Measurements from ENCODE around the gene DGKB. TPM values are rescaled to one million over a fixed set of nuclear protein-coding genes. Genes with fewer than 3 reads are reported as not detected.
A peak's percentile ranks its signal among the peaks of the same experiment; 100 is the strongest.

DGKB gene
- total RNA-seq, 1 experiment from 2014 or later = not detected

GRCh38 chr7:14734839-14735321 is 167.7 kb downstream of the DGKB start:
- Mint-ChIP-seq H3K36me3 (ENCODE audit: insufficient read depth, unreplicated experiment) (peaks cover 4% of the 10 kb centered on the region), H3K27me3 (ENCODE audit: unreplicated experiment) (no peaks in the 10 kb centered on the region), H3K4me3 (ENCODE audit: low read depth, unreplicated experiment) (no peak overlapping the region), H3K9me3 (ENCODE audit: low read depth, unreplicated experiment) (peaks cover 8% of the 10 kb centered on the region), H3K27ac (ENCODE audit: unreplicated experiment) (no peak overlapping the region), H3K4me1 (ENCODE audit: low read depth, unreplicated experiment) (no peaks in the 10 kb centered on the region)
- TF ChIP-seq, protein P1, sequence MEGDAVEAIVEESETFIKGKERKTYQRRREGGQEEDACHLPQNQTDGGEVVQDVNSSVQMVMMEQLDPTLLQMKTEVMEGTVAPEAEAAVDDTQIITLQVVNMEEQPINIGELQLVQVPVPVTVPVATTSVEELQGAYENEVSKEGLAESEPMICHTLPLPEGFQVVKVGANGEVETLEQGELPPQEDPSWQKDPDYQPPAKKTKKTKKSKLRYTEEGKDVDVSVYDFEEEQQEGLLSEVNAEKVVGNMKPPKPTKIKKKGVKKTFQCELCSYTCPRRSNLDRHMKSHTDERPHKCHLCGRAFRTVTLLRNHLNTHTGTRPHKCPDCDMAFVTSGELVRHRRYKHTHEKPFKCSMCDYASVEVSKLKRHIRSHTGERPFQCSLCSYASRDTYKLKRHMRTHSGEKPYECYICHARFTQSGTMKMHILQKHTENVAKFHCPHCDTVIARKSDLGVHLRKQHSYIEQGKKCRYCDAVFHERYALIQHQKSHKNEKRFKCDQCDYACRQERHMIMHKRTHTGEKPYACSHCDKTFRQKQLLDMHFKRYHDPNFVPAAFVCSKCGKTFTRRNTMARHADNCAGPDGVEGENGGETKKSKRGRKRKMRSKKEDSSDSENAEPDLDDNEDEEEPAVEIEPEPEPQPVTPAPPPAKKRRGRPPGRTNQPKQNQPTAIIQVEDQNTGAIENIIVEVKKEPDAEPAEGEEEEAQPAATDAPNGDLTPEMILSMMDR (IDR thresholded peaks at IDR 0.05; ENCODE audit: unreplicated experiment) = no peak
- intact Hi-C loops (cut with micrococcal nuclease; ENCODE audit: unreplicated experiment) = no loop called here
- DNase-seq = no peak
- BruUV-seq (replicated peaks) = no TSS peak
- CTCF ChIA-PET = interaction anchor here (0.6 kb wide), 2 partner anchors 78 to 282 kb away, joined by 3 to 5 read pairs; no protein-coding TSS in a partner anchor

DNA sequence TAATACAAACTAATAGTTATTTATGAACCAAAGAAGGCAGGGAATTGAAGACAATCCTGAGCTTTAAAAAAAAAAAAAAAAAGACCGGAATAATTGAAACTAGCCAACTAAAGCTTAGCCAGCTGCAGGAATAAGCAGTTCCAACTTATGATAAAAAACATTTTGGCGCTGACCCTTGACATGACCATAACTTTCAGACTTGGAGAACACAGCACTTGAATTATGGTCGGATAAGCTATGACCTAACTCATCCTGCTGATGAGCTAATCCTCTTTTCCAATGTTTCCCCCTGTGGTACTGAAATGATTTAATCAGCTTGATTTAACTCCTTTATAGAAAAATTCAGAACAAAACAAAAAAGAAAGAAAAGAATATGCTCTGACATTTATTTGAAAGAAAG is 181.8 kb downstream of the DGKB start:
- TF ChIP-seq, protein P1 (IDR thresholded peaks at IDR 0.05; ENCODE audit: unreplicated experiment) = no peak
- H3K27me3 Mint-ChIP-seq (ENCODE audit: unreplicated experiment) = no peaks in the 10 kb centered on the region
- no peaks in the 10 kb centered on the region for H3K9me3 Mint-ChIP-seq (ENCODE audit: low read depth, unreplicated experiment)
- CTCF ChIA-PET = interaction anchor here (0.6 to 1.3 kb wide), 5 partner anchors 130 to 1371 kb away, joined by 3 to 11 read pairs (median 5); no protein-coding TSS in a partner anchor
- intact Hi-C loops (cut with micrococcal nuclease; ENCODE audit: unreplicated experiment) = loop anchor here (10.0 kb wide), 1 partner anchor 1344 kb away; no protein-coding TSS in a partner anchor
- peaks cover 24% of the 10 kb centered on the region for H3K4me1 Mint-ChIP-seq (ENCODE audit: low read depth, unreplicated experiment)
- DNase-seq = no peak
- H3K36me3 Mint-ChIP-seq (ENCODE audit: insufficient read depth, unreplicated experiment) = no peaks in the 10 kb centered on the region
- no peak overlapping the region for H3K4me3 Mint-ChIP-seq (ENCODE audit: low read depth, unreplicated experiment)
- no peak overlapping the region for H3K27ac Mint-ChIP-seq (ENCODE audit: unreplicated experiment)
- no TSS peak for BruUV-seq (replicated peaks)

DNA sequence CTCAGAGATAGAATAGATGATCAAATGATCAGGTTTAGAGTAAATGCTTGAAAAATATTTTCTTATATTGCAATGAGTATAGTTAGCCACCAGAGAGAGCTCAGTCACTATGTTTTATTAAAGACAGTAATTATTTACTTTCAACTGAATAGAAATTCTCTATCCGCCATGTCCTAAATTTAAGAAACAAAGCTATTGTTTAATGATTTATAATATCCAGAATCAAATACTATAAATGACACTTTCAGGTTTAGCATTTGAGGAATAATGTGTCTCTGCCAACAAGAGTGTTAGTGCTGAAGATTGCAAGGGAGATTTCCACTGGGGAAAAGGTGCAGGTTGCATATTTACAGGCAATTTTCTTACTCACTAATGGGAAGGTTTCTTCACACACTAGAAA is 184.7 kb downstream of the DGKB start:
- no peaks in the 10 kb centered on the region for H3K9me3 Mint-ChIP-seq (ENCODE audit: low read depth, unreplicated experiment)
- no peak overlapping the region for H3K4me3 Mint-ChIP-seq (ENCODE audit: low read depth, unreplicated experiment)
- DNase-seq = no peak
- CTCF ChIA-PET = interaction anchor here (0.6 to 3.1 kb wide), 7 partner anchors 9 to 1003 kb away, joined by 3 to 55 read pairs (median 5); no protein-coding TSS in a partner anchor
- H3K27me3 Mint-ChIP-seq (ENCODE audit: unreplicated experiment) = no peaks in the 10 kb centered on the region
- H3K36me3 Mint-ChIP-seq (ENCODE audit: insufficient read depth, unreplicated experiment) = peaks cover 5% of the 10 kb centered on the region
- H3K27ac Mint-ChIP-seq (ENCODE audit: unreplicated experiment) = peak overlapping the region; percentile 15
- intact Hi-C loops (cut with micrococcal nuclease; ENCODE audit: unreplicated experiment) = loop anchor here (1.0 to 10.0 kb wide), 5 partner anchors 298 to 1007 kb away; no protein-coding TSS in a partner anchor
- TF ChIP-seq, protein P1 (IDR thresholded peaks at IDR 0.05; ENCODE audit: unreplicated experiment) = peak; percentile 49
- no TSS peak for BruUV-seq (replicated peaks)
- peaks cover 53% of the 10 kb centered on the region for H3K4me1 Mint-ChIP-seq (ENCODE audit: low read depth, unreplicated experiment)

DNA sequence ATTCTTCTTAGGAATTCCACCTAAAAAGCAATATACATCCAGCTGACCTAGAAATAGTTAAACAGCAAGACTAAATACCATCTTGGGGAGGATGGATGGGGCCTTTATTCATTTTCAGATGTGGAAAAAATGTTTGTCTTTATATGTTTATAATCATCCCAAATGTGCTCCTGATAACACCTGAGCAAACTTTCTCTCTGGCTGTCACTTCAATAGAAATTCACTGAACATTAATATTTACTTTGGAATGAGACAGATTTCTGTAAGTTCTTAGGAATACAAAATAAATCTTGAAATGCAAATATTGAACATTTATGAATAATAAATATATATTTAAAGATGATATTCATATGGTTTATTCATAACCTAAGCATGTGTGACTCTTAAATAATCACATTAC is 185.4 kb downstream of the DGKB start:
- CTCF ChIA-PET = interaction anchor here (1.0 to 3.1 kb wide), 6 partner anchors 9 to 1004 kb away, joined by 4 to 55 read pairs (median 6); no protein-coding TSS in a partner anchor
- DNase-seq = no peak
- intact Hi-C loops (cut with micrococcal nuclease; ENCODE audit: unreplicated experiment) = loop anchor here (1.0 to 10.0 kb wide), 5 partner anchors 299 to 1008 kb away; no protein-coding TSS in a partner anchor
- H3K4me3 Mint-ChIP-seq (ENCODE audit: low read depth, unreplicated experiment) = no peak overlapping the region
- no peak overlapping the region for H3K27ac Mint-ChIP-seq (ENCODE audit: unreplicated experiment)
- TF ChIP-seq, protein P1 (IDR thresholded peaks at IDR 0.05; ENCODE audit: unreplicated experiment) = no peak
- BruUV-seq (replicated peaks) = no TSS peak
- H3K9me3 Mint-ChIP-seq (ENCODE audit: low read depth, unreplicated experiment) = no peaks in the 10 kb centered on the region
- peaks cover 5% of the 10 kb centered on the region for H3K36me3 Mint-ChIP-seq (ENCODE audit: insufficient read depth, unreplicated experiment)
- peaks cover 55% of the 10 kb centered on the region for H3K4me1 Mint-ChIP-seq (ENCODE audit: low read depth, unreplicated experiment)
- no peaks in the 10 kb centered on the region for H3K27me3 Mint-ChIP-seq (ENCODE audit: unreplicated experiment)
